ENCODE data around the gene ABCA4. TPM values are rescaled to one million over a fixed set of nuclear protein-coding genes. Genes with fewer than 3 reads are reported as not detected.
A peak's percentile ranks its signal among the peaks of the same experiment; 100 is the strongest.
"Not testable (repeated sequence)": the region's sequence is repeated elsewhere in the genome, so short reads cannot be mapped to it uniquely, and the experiment has no call there.

The ABCA4 gene
- total RNA-seq, 1 experiment from 2014 or later, result 0.15 TPM

DNA sequence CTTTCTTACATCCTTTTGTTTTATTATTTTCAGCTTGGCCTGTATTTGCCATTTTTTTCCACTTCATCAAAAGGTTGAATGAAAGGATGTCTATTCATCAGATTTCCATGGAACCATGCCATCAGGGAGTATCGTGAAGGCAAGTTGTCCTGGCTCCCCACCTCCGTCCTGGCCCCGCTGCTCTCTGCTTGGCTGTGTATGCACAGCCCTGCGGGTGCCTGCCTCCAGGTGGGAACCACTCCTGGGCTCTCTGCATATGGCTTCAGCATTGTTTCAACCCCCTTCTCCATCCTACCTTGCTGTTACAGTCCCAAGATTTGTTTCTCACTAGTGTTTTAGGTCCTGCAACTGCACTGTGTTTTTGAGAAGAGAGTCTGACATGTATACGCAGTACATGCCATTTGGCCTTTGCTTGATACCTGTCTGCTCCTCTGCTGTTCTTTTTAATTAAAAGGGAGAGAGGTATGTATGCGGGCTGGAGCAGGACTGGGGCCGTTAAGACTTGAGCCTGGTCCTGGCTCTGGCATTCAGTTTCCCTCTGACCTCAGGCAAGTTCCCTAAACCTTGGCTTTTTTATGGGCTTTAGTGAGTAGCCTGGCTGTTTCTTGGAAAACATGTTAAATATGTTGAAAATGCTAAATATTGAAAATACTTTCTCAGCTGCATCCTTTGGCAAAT lies 141.8 kb downstream of the ABCA4 start:
- DNase-seq (ENCODE audit: low read depth), result no peak

DNA sequence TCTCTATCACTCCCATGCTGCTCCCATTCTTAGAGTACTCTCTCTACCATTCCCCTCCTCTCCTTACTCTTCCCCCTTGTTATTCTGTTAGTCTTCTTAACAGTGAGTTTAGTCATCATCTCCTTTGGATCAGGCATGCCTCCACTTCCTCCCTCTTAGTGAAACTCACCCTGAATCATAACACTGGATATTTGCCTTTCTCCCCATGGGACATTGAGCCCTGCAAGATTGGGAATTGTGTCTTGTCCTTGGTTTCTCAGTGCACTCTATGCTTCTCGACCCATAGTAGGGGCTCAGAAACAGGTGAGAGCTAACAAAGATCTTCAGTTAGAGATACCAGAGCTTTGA lies 143.4 kb downstream of the ABCA4 start:
- DNase-seq (ENCODE audit: low read depth), result peak; percentile 52

DNA sequence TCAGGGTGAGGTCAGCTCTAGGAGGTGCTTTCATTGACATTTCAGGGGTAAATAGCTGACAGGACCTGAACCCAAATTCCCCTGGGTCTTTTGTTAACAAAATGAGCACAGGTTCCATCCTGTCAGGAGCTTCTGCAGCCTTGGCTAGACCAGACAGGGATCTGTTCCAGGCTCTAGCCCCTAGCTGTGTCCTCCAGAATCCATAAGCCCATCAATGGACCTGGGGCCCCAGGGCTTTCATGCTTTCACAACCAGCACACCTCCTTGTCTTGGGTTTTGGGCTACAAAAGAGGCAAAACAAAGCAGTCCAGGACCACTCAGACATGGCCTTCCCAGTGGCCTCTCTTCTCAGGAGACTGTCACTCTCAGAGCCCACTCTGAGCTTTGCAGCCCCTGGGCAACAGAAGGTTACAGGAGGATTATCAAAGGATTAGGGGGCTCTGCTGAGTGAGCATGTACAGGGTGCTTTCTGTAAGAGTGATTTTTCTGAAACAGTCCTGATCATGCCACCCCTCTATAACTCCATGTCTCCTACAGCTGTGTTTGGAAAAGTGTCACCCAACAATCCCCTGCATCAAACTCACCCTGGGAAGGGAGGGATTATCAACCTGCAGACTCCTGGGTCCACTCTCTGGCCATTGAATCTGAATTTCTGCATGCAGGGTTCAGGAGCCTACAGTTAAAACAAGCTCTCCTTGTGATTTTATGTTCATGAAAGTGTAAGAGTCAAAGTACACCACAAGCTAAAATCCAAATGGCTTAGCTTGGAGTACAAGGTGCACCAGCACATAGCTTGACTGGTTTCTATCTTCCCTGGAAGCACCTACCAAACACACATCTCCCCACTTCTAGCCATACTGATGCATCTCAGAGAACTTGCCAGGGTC lies 144.0 kb downstream of the ABCA4 start:
- no peak for DNase-seq (ENCODE audit: low read depth)

DNA sequence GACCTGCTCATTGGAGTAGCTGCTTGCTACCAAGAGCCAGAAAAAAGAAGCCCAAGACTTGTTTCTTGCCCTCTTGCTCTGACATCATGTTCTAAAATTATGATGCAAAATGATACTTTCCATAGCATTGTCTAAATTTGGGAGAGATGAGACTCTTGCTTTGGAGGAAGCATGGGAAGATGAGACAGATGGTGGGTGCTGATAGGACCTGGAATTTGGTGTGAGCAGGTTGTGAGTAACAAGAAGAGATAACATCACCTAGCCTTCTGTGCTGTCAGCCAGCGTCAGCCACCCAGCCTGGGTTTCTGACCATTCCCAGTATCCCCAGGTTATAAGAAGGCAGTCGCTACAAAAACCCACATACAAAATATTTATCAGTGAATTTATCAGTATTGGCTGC lies 144.7 kb downstream of the ABCA4 start:
- no peak for DNase-seq (ENCODE audit: low read depth)

DNA sequence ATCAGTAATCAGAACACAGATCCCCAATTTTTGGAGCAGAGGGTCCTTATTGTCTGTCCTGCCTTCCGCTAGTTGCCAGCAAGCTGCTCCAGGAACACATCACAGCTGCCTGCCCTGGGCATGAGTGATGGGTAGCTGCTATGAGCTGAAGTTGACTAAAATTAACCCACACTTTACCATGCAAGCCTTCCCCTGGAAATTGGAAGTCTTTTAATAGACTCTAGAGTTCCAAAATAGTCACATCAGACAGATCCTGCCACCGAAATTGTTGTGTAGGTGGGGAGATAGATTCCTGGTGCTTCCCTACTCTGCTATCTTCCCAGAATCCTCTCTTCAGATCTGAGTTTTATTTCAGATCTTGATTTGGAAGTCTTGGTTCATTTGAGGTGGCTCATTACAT lies 148.6 kb downstream of the ABCA4 start:
- DNase-seq (ENCODE audit: low read depth), result no peak

DNA sequence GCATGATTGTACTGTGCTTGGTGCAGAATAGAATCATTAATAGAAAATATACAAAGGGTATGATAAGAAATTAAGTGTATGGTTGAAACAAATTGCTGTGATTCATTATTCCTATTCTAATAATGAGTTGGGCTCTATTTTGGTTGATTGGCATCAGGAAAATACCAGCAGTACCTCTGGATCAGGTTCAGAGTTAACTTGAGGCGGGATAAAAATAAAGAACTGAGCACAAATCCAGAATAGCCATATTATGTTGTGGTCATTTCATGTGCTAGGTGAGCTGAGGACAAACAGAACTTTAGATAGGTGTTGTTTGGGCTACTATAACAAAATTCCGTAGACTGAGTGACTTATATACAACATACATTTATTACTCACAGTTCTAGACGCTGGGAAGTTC lies 151.1 kb downstream of the ABCA4 start:
- no peak for DNase-seq (ENCODE audit: low read depth)

DNA sequence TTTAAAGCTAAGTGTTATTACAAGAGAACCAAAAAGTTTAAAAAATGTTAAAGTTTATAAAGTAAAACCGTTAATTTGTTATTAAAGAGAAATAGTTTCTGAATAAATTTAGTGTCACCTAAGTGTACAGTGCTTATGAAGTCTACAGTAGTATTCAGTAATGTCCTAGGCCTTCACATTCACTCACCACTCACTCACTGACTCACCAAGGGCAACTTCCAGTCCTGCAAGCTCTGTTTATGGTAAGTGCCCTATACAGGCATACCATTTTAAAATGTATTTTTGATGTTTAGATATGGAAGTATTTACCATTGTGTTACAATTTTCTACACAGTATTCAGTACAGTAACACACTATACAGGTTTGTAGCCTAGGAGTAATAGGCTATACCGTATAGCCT lies 151.6 kb downstream of the ABCA4 start:
- no peak for DNase-seq (ENCODE audit: low read depth)

DNA sequence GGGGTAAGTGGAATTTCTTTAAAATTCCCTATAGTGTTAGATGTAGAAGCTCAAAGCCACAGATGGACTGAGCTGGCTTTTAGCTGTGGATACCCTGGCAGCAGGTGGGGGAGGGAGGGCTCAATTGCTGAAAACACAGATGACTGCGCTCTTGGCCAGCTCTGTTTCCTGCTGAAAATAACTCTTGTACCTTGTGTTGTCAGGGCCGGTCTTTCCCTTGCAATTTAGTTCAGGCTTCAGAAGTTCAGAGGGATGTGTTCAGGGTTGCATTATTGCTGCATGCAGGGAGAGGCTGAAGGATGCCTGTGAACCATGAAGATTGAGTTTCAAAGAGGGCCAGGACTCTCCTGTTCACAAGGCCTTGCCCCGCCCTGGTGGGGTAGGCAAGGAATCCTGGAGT lies 153.6 kb downstream of the ABCA4 start:
- DNase-seq (ENCODE audit: low read depth), result no peak

DNA sequence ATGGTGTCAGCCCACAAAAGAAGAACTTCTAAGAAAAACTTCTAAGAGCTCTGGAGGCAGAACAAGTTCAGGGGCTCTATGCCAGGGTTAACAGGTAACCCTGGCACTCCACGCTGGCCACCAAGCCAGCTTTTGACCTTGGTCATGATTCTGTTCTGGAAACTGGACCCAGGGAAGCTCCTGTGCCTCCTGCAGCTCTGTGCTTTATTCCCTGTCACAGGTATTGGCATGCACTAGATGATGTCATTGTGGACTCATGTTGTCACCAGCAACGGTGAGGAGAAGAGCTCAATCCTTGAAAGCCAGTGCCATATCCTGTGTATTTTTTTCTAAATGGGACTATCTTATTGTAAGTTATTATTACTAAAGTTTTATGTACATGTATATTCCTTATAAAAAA lies 155.1 kb downstream of the ABCA4 start:
- DNase-seq (ENCODE audit: low read depth), result peak; percentile 19

DNA sequence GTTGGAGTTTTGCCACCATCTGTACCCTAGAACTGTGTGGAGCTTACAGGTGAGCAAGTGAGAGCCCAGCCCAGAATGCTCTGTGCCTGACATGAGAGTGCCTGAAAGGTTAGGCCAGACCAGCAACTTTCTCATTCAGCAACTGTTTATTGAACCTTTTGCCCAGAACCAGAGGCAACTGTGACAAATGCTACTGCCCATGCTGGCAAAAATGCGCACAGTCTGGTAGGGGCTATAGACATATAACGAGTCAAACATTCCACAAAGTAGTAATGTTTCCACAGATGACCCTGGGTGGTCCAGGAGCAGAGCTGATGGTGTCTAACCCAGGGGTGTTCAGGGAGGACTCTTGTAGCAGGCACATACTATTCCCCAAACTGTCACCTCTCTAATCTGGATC lies 155.7 kb downstream of the ABCA4 start:
- DNase-seq (ENCODE audit: low read depth), result no peak

DNA sequence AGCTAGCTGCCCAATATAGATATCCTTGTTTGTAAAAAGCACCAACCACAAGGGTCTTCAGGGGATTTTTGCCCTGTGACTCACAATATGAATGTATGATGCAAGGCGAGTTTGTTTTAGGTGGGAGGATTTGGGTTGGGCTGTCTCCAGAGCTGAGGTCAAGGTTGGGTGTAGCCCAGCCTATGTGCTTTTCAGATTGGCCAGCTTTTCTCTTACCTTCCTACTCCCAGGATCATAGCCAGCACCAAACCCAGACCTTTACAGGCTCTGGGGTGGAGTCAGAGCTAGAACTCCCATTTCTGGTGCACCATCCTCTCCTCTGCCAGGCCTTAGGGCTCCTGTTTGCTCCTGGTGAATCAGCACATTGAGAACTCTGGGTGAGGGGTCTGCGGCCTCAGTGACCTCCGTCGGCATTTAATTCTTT lies 156.2 kb downstream of the ABCA4 start:
- DNase-seq (ENCODE audit: low read depth), result peak; percentile 43

DNA sequence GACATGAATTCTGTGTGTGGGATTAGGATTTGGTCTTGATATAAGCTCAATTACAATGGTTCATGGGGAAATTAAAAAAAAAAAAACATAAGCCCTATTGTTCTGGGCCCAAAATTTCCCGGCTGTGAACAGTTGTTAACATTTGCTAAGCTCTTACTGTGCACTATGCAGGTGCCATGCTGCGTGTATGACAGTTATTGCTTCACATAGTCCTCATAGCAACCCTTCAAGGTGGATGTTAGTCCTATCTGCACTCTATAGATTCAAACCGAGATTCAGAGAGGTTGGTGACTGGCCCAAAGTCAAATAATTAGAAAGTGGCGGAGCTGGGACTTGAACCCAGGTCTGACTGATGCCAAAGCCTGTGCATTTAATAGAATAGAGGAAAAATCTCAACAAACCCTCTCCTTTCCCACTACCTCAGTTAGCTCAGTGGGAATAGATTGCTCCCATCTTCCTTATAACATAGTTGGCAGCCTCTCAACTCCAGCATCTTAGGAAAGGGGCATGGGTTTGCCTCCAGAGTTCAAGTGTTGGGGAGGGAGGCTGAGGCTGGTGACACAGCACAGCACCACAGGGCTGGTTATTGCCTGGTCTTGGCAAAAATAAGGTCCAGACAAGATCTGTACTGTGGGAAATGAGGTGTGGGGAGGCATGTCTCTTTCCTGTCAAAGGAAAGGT lies 156.7 kb downstream of the ABCA4 start:
- DNase-seq (ENCODE audit: low read depth), result no peak

DNA sequence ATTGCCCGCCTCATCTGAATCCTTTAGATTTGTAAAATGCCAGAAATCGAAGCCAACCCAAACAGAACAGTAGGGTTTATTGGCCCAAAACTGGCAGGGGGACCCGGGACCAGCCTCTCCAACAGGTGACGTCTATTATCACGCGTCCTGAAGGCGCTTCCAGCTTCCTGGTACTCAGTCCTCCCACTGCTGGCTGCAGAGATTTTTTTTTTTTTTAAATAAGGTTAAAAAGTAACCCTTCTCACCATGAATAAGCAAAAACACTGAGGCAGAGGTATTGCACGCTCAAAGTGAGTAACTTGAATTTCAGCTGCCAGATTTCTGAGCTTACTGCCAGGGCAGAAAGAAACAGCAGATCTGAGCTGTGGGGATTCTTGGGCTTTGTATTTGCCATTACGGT lies 157.4 kb downstream of the ABCA4 start:
- DNase-seq (ENCODE audit: low read depth), result no peak

DNA sequence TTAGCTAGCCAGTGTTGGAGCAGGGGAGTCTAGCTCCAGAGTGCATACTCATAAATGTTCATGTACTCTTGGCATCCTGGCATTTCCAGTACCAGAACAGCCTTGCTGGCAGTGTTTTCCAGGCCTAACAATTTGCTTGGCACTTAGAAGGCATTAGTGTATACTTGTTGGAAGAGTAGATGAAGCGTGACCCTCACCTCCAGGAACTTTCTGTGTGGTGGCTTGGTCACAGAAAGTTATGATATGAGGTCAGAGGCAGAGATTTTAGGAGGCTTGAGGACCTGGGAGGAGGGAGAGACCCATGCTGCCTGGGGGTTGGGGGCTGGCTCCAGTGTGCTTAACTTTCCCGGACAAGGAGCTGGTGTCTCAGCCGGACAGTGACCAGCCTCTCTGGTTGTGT lies 159.0 kb downstream of the ABCA4 start:
- DNase-seq (ENCODE audit: low read depth), result no peak

DNA sequence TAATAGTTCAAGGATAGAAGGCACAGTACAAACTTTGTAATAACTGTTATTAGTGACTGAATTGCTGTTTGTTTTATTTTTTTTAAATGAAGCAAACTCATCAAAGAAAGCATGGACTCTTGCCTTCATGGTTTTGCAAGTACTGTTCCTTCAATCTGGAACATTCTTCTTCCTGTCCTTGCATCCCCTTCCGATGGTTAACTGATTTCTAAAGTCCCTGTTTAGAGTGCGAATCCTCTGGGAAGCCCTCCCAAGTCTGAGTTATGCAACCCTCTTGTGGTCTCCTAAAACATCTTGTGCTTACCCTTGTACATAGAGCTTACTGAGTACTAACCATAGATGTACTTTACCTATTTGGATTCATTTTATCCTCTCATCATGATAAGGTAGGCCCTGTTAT lies 159.5 kb downstream of the ABCA4 start:
- DNase-seq (ENCODE audit: low read depth), result no peak

DNA sequence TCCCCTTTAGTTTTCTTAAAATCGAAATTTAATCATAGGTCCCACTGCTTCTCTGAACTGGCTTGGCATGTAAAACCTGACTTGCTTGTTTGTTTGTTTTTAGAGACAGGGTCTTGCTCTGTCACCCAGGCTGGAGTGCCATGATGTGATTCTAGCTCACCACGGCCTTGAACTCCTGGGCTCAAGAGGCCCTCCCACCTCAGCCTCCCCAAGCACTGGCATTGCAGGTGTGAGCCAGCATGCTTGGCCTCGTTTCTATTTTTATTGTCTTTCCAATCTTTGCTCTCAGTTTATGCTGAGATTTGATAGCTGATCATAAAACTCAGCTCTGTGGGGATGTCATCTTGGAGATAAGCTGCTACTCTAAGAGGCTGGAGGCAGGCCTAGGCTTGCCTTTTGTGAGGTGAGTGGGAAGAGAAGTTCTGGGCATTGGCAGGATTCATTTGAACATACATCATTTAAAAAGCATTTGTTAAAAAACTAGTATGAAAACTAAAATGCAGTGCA lies 160.3 kb downstream of the ABCA4 start:
- no peak for DNase-seq (ENCODE audit: low read depth)

DNA sequence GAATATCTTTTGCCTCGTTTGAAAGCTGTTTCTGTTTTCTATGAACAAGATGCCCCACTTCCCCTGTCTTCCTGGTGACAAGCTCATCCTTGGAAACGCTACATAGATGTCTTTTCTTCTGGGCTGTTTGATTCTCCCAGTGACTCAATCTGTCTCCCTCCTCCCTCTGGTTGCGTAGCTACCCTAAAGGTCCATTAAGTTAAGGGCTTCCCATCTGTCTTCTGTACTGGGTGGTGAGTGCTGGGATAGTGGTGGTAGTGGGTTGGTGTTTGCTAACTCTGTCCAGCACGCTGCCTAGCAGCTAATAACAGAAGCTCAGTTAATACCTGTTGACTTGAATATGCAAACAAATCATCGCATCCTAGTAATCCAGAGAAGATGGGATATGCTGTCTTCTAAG lies 161.5 kb downstream of the ABCA4 start:
- no peak for DNase-seq (ENCODE audit: low read depth)

DNA sequence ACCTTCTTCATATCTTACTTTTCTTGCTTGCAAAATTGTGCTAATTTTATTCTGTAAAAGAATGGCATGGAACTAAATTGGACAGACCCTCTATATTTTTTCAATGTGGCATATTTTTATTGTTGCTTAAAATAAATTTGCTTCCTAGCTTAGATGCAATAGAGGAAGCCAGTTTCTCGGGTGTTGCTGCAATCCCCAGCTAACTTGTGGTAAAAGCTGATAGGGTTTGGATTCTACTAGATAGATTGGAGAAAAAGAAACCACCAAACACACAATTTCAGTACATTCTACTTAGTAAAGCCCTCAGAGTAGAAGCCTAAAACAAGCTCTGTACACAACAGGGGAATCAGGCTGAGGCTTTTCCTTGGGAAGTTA lies 162.2 kb downstream of the ABCA4 start:
- DNase-seq (ENCODE audit: low read depth), result no peak

DNA sequence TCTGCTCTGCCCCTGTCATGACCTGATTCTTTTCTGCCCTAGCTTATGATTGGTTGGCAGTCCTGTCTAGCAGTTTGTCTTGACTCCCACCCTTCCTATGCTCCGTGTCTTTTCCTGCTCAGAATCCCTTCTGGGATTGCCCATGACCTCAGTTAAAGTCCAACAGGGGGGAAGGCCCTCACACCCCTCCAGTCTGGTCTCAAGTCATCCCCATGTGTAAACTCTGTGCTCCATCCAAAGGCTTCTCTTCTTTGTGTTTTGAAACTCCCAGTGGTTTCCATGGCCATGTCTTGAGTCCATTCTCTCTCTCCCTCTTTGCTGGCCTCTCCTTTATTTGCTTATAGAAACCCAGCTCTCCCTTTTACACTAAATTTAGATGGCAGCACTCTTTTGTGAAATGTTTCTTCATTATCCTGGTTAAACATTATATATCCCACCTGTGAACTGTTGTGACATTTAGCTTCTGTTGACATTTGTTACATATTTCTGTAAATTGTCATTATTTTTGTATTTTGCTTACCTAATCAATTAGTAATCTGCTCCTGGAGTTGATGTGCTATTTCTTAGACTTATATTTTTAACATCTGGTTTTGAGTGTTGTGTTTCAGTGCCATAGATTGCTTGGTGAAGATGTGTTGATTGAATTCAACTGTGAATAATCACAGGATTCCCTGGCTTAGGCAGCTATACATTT lies 162.8 kb downstream of the ABCA4 start:
- no peak for DNase-seq (ENCODE audit: low read depth)

DNA sequence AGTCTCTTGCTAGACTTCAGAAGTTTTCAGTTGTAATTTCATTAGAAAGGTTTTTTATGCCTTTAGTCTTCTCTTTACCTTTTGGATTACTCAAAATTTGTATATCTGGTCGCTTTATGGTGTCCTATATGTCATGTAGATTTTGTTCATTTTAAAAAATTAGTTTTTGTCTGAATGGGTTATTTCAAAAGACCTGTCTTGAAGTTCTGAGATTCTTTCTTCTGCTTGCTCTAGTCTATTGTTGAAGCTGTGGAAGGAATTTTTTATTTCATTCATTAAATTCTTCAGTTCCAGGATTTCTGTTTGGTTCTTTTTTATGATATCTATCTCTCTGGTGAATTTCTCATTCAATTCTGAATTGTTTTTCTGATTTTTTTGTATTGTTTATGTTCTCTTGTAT lies 165.2 kb downstream of the ABCA4 start:
- DNase-seq (ENCODE audit: low read depth), result no peak

DNA sequence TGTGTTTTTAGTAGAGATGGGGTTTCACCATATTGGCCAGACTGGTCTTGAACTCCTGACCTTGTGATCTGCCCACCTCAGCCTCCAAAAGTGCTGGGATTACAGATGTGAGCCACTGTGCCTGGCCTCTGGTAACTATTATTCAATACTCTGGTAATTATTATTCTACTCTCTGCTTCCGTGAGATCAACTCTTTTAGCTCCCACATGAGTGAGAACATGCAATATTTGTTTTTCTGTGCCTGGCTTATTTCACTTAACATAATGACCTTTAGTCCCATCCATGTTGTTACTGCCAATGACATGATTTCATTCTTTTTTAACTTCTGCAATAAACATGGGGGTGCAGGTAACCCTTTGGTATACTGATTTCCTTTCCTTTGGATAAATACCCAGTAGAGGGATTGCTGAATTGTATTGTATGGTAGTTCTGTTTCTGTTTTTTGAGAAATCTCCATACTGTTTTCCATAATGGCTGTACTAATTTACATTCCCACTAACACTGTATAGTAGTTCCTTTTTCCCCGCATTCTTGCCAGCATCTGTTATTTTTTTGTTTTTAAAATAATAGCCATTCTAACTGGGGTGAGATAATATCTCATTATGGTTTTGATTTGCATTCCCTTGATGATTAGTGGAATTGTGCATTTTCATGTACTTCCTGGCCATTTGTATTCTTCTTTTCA lies 173.8 kb downstream of the ABCA4 start:
- not testable (repeated sequence) for DNase-seq (ENCODE audit: low read depth)
